Measurements from ENCODE around the gene SLC36A1.

Gene SLC36A1

GRCh38 chr5:151427258-151427657 lies 20.1 kb upstream of the SLC36A1 start:
- Histone ChIP-seq H3K4me3 (ENCODE audit: low read depth, low read length) (no peak overlapping the region), H3K27ac (ENCODE audit: low read depth, low read length) (no peak overlapping the region), H3K36me3 (ENCODE audit: insufficient read depth, low read length) (no peaks in the 10 kb centered on the region), H2AFZ (ENCODE audit: low read length, unreplicated experiment) (no peak overlapping the region), H3K79me2 (ENCODE audit: control insufficient read depth, insufficient read depth, low read length, unreplicated experiment) (no peaks in the 10 kb centered on the region), H3K27me3 (ENCODE audit: insufficient read depth, low read length) (peaks cover 52% of the 10 kb centered on the region), H3K4me1 (ENCODE audit: control insufficient read depth, insufficient read depth, low read length, unreplicated experiment) (no peaks in the 10 kb centered on the region)

GRCh38 chr5:151430731-151431130 lies 16.7 kb upstream of the SLC36A1 start:
- H3K27me3 ChIP-seq (ENCODE audit: insufficient read depth, low read length) = peaks cover 45% of the 10 kb centered on the region
- no peaks in the 10 kb centered on the region for H3K36me3 ChIP-seq (ENCODE audit: insufficient read depth, low read length)
- H3K79me2 ChIP-seq (ENCODE audit: control insufficient read depth, insufficient read depth, low read length, unreplicated experiment) = no peaks in the 10 kb centered on the region
- no peak overlapping the region for H3K4me3 ChIP-seq (ENCODE audit: low read depth, low read length)
- H2AFZ ChIP-seq (ENCODE audit: low read length, unreplicated experiment) = no peak overlapping the region
- H3K4me1 ChIP-seq (ENCODE audit: control insufficient read depth, insufficient read depth, low read length, unreplicated experiment) = no peaks in the 10 kb centered on the region
- H3K27ac ChIP-seq (ENCODE audit: low read depth, low read length) = no peak overlapping the region

GRCh38 chr5:151431666-151432065 lies 15.7 kb upstream of the SLC36A1 start:
- Histone ChIP-seq H3K36me3 (ENCODE audit: insufficient read depth, low read length) (no peaks in the 10 kb centered on the region), H3K79me2 (ENCODE audit: control insufficient read depth, insufficient read depth, low read length, unreplicated experiment) (no peaks in the 10 kb centered on the region), H3K4me3 (ENCODE audit: low read depth, low read length) (no peak overlapping the region), H2AFZ (ENCODE audit: low read length, unreplicated experiment) (no peak overlapping the region), H3K27ac (ENCODE audit: low read depth, low read length) (no peak overlapping the region), H3K4me1 (ENCODE audit: control insufficient read depth, insufficient read depth, low read length, unreplicated experiment) (no peaks in the 10 kb centered on the region), H3K27me3 (ENCODE audit: insufficient read depth, low read length) (peaks cover 50% of the 10 kb centered on the region)

- H3K4me1 ChIP-seq (ENCODE audit: control insufficient read depth, insufficient read depth, low read length, unreplicated experiment) = no peaks in the 10 kb centered on the region
- H3K4me3 ChIP-seq (ENCODE audit: low read depth, low read length) = no peak overlapping the region
- H3K27ac ChIP-seq (ENCODE audit: low read depth, low read length) = no peak overlapping the region
- no peak overlapping the region for H2AFZ ChIP-seq (ENCODE audit: low read length, unreplicated experiment)
- H3K36me3 ChIP-seq (ENCODE audit: insufficient read depth, low read length) = no peaks in the 10 kb centered on the region
- no peaks in the 10 kb centered on the region for H3K79me2 ChIP-seq (ENCODE audit: control insufficient read depth, insufficient read depth, low read length, unreplicated experiment)
- H3K27me3 ChIP-seq (ENCODE audit: insufficient read depth, low read length) = peaks cover 54% of the 10 kb centered on the region
These were observed 15.2 kb upstream of the SLC36A1 start for GRCh38 chr5:151432210-151432609.

- H3K4me1 ChIP-seq (ENCODE audit: control insufficient read depth, insufficient read depth, low read length, unreplicated experiment) = no peaks in the 10 kb centered on the region
- no peaks in the 10 kb centered on the region for H3K36me3 ChIP-seq (ENCODE audit: insufficient read depth, low read length)
These were observed 12.7 kb upstream of the SLC36A1 start for GRCh38 chr5:151434570-151435237.

GRCh38 chr5:151448038-151448985 lies 909 bp downstream of the SLC36A1 start:
- Histone ChIP-seq H3K27ac (ENCODE audit: low read depth, low read length) (no peak overlapping the region), H3K79me2 (ENCODE audit: control insufficient read depth, insufficient read depth, low read length, unreplicated experiment) (peaks cover 2% of the 10 kb centered on the region), H3K36me3 (ENCODE audit: insufficient read depth, low read length) (no peaks in the 10 kb centered on the region), H3K4me3 (ENCODE audit: low read depth, low read length) (peak overlapping the region; percentile 89), H3K4me1 (ENCODE audit: control insufficient read depth, insufficient read depth, low read length, unreplicated experiment) (peaks cover 13% of the 10 kb centered on the region), H3K27me3 (ENCODE audit: insufficient read depth, low read length) (peaks cover 4% of the 10 kb centered on the region), H2AFZ (ENCODE audit: low read length, unreplicated experiment) (peak overlapping the region; percentile 86)

More at GRCh38 chr5:151434570-151435237, 12.7 kb upstream of the SLC36A1 start:
- Histone ChIP-seq H3K27ac (ENCODE audit: low read depth, low read length) (no peak overlapping the region), H3K4me3 (ENCODE audit: low read depth, low read length) (no peak overlapping the region), H3K79me2 (ENCODE audit: control insufficient read depth, insufficient read depth, low read length, unreplicated experiment) (no peaks in the 10 kb centered on the region), H2AFZ (ENCODE audit: low read length, unreplicated experiment) (no peak overlapping the region), H3K27me3 (ENCODE audit: insufficient read depth, low read length) (peaks cover 59% of the 10 kb centered on the region)

GRCh38 chr5:151449297-151449696 lies 1.9 kb downstream of the SLC36A1 start:
- Histone ChIP-seq H3K79me2 (ENCODE audit: control insufficient read depth, insufficient read depth, low read length, unreplicated experiment) (peaks cover 2% of the 10 kb centered on the region), H3K36me3 (ENCODE audit: insufficient read depth, low read length) (no peaks in the 10 kb centered on the region), H3K4me3 (ENCODE audit: low read depth, low read length) (peak overlapping the region; percentile 89; the same call in 1 of the 2 replicates), H3K27me3 (ENCODE audit: insufficient read depth, low read length) (peaks cover 4% of the 10 kb centered on the region), H3K27ac (ENCODE audit: low read depth, low read length) (no peak overlapping the region), H2AFZ (ENCODE audit: low read length, unreplicated experiment) (no peak overlapping the region), H3K4me1 (ENCODE audit: control insufficient read depth, insufficient read depth, low read length, unreplicated experiment) (peaks cover 13% of the 10 kb centered on the region)

GRCh38 chr5:151449839-151450238 lies 2.4 kb downstream of the SLC36A1 start:
- Histone ChIP-seq H3K79me2 (ENCODE audit: control insufficient read depth, insufficient read depth, low read length, unreplicated experiment) (peaks cover 2% of the 10 kb centered on the region), H2AFZ (ENCODE audit: low read length, unreplicated experiment) (no peak overlapping the region), H3K36me3 (ENCODE audit: insufficient read depth, low read length) (no peaks in the 10 kb centered on the region), H3K27me3 (ENCODE audit: insufficient read depth, low read length) (peaks cover 4% of the 10 kb centered on the region), H3K27ac (ENCODE audit: low read depth, low read length) (no peak overlapping the region), H3K4me1 (ENCODE audit: control insufficient read depth, insufficient read depth, low read length, unreplicated experiment) (peaks cover 13% of the 10 kb centered on the region), H3K4me3 (ENCODE audit: low read depth, low read length) (no peak overlapping the region)

- H3K79me2 ChIP-seq (ENCODE audit: control insufficient read depth, insufficient read depth, low read length, unreplicated experiment) = peaks cover 2% of the 10 kb centered on the region
- peaks cover 13% of the 10 kb centered on the region for H3K4me1 ChIP-seq (ENCODE audit: control insufficient read depth, insufficient read depth, low read length, unreplicated experiment)
- H3K27ac ChIP-seq (ENCODE audit: low read depth, low read length) = no peak overlapping the region
- H2AFZ ChIP-seq (ENCODE audit: low read length, unreplicated experiment) = no peak overlapping the region
- 0 out of 2 replicates have a peak, but pooled peaks cover under 1% of the 10 kb centered on the region for H3K27me3 ChIP-seq (ENCODE audit: insufficient read depth, low read length)
- no peak overlapping the region for H3K4me3 ChIP-seq (ENCODE audit: low read depth, low read length)
- H3K36me3 ChIP-seq (ENCODE audit: insufficient read depth, low read length) = no peaks in the 10 kb centered on the region
These were observed 3.2 kb downstream of the SLC36A1 start for GRCh38 chr5:151450605-151451004.

- Histone ChIP-seq H3K79me2 (ENCODE audit: control insufficient read depth, insufficient read depth, low read length, unreplicated experiment) (peaks cover 6% of the 10 kb centered on the region), H3K4me1 (ENCODE audit: control insufficient read depth, insufficient read depth, low read length, unreplicated experiment) (peaks cover 13% of the 10 kb centered on the region), H3K27ac (ENCODE audit: low read depth, low read length) (no peak overlapping the region), H2AFZ (ENCODE audit: low read length, unreplicated experiment) (no peak overlapping the region), H3K4me3 (ENCODE audit: low read depth, low read length) (no peak overlapping the region), H3K36me3 (ENCODE audit: insufficient read depth, low read length) (no peaks in the 10 kb centered on the region), H3K27me3 (ENCODE audit: insufficient read depth, low read length) (no peaks in the 10 kb centered on the region)
These were observed 4.5 kb downstream of the SLC36A1 start for GRCh38 chr5:151451626-151452520.

Measured in ACC112 (cell line).